ENCODE data around the gene MARCHF3. TPM values are rescaled to one million over a fixed set of nuclear protein-coding genes. Genes with fewer than 3 reads are reported as not detected.

The MARCHF3 gene
- total RNA-seq, 1 experiment from 2014 or later = 16.1 TPM

DNA sequence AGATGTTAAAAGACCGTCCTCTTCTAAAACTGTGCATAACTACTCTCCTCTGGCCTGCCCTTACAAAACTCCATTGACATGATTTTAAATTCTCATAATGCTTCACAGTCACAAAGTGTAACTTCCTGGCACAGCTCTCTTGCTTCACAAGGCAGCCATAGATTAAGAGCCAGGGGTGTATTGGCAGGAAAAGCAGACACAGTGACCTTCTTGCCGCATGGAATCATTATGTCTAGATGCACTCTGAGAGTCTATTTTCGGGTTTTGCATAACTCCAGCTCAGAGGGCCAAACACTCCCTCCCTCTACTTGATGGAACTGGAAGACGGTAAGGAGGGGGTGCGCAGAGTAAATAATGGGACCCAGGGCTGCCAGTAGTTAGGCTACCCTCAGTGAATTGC is 110.1 kb downstream of the MARCHF3 start:
- peaks cover 41% of the 10 kb centered on the region for H3K4me1 Mint-ChIP-seq
- ChIA-PET CTCF (no interaction called here), POLR2A (no interaction called here)
- H3K4me3 Mint-ChIP-seq = no peak overlapping the region
- TF ChIP-seq, protein P1, sequence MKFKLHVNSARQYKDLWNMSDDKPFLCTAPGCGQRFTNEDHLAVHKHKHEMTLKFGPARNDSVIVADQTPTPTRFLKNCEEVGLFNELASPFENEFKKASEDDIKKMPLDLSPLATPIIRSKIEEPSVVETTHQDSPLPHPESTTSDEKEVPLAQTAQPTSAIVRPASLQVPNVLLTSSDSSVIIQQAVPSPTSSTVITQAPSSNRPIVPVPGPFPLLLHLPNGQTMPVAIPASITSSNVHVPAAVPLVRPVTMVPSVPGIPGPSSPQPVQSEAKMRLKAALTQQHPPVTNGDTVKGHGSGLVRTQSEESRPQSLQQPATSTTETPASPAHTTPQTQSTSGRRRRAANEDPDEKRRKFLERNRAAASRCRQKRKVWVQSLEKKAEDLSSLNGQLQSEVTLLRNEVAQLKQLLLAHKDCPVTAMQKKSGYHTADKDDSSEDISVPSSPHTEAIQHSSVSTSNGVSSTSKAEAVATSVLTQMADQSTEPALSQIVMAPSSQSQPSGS (CRISPR knock-in tag; IDR thresholded peaks at IDR 0.05; ENCODE audit: borderline replicate concordance, low read depth) = no peak
- TF ChIP-seq NFATC4 (CRISPR knock-in tag; IDR thresholded peaks at IDR 0.05) (no peak), CTCF (IDR thresholded peaks at IDR 0.05) (no peak), ETV6 (CRISPR knock-in tag; IDR thresholded peaks at IDR 0.05) (no peak), TP53 (CRISPR knock-in tag; IDR thresholded peaks at IDR 0.05) (no peak), ESRRA (CRISPR knock-in tag; IDR thresholded peaks at IDR 0.05; ENCODE audit: borderline replicate concordance) (no peak), E2F1 (CRISPR knock-in tag; IDR thresholded peaks at IDR 0.05) (no peak), ZNF219 (CRISPR knock-in tag; IDR thresholded peaks at IDR 0.05; ENCODE audit: borderline replicate concordance) (no peak), ZNF396 (CRISPR knock-in tag; IDR thresholded peaks at IDR 0.05; ENCODE audit: borderline replicate concordance) (no peak), SMAD4 (CRISPR knock-in tag; IDR thresholded peaks at IDR 0.05) (no peak), ELF4 (CRISPR knock-in tag; IDR thresholded peaks at IDR 0.05; ENCODE audit: low read depth) (no peak), ZNF671 (CRISPR knock-in tag; IDR thresholded peaks at IDR 0.05) (no peak), ZNF138 (CRISPR knock-in tag; conservative IDR thresholded peaks at IDR 0.05) (no peak), ARID4B (CRISPR knock-in tag; IDR thresholded peaks at IDR 0.05; ENCODE audit: borderline replicate concordance) (no peak)
- TF ChIP-seq, protein P2, sequence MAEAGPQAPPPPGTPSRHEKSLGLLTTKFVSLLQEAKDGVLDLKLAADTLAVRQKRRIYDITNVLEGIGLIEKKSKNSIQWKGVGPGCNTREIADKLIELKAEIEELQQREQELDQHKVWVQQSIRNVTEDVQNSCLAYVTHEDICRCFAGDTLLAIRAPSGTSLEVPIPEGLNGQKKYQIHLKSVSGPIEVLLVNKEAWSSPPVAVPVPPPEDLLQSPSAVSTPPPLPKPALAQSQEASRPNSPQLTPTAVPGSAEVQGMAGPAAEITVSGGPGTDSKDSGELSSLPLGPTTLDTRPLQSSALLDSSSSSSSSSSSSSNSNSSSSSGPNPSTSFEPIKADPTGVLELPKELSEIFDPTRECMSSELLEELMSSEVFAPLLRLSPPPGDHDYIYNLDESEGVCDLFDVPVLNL (CRISPR knock-in tag; IDR thresholded peaks at IDR 0.05; ENCODE audit: borderline replicate concordance, low read depth) = no peak
- ATAC-seq (no peak), DNase-seq (ENCODE audit: low spot score) (no peak)
- no peaks in the 10 kb centered on the region for H3K27me3 Mint-ChIP-seq (ENCODE audit: low read depth)
- H3K36me3 Mint-ChIP-seq = no peaks in the 10 kb centered on the region
- H3K27ac Mint-ChIP-seq = no peak overlapping the region
- H3K9me3 Mint-ChIP-seq = no peaks in the 10 kb centered on the region

GRCh38 chr5:126919566-126919965 is 110.8 kb downstream of the MARCHF3 start:
- Mint-ChIP-seq H3K9me3 (no peaks in the 10 kb centered on the region), H3K36me3 (no peaks in the 10 kb centered on the region), H3K27me3 (ENCODE audit: low read depth) (no peaks in the 10 kb centered on the region), H3K4me1 (peaks cover 41% of the 10 kb centered on the region), H3K4me3 (no peak overlapping the region), H3K27ac (no peak overlapping the region)
- POLR2A ChIA-PET = no interaction called here
- CTCF ChIA-PET = no interaction called here
- no peak for ATAC-seq
- no peak for DNase-seq (ENCODE audit: low spot score)
- TF ChIP-seq STAT6 (CRISPR knock-in tag; conservative IDR thresholded peaks at IDR 0.05; ENCODE audit: low read depth) (no peak), PREB (CRISPR knock-in tag; IDR thresholded peaks at IDR 0.05; ENCODE audit: borderline replicate concordance) (no peak)
- TF ChIP-seq, protein P3, sequence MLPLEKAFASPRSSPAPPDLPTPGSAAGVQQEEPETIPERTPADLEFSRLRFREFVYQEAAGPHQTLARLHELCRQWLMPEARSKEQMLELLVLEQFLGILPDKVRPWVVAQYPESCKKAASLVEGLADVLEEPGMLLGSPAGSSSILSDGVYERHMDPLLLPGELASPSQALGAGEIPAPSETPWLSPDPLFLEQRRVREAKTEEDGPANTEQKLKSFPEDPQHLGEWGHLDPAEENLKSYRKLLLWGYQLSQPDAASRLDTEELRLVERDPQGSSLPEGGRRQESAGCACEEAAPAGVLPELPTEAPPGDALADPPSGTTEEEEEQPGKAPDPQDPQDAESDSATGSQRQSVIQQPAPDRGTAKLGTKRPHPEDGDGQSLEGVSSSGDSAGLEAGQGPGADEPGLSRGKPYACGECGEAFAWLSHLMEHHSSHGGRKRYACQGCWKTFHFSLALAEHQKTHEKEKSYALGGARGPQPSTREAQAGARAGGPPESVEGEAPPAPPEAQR (CRISPR knock-in tag; IDR thresholded peaks at IDR 0.05) = no peak
- TF ChIP-seq, protein P4, sequence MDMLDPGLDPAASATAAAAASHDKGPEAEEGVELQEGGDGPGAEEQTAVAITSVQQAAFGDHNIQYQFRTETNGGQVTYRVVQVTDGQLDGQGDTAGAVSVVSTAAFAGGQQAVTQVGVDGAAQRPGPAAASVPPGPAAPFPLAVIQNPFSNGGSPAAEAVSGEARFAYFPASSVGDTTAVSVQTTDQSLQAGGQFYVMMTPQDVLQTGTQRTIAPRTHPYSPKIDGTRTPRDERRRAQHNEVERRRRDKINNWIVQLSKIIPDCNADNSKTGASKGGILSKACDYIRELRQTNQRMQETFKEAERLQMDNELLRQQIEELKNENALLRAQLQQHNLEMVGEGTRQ (CRISPR knock-in tag; IDR thresholded peaks at IDR 0.05) = no peak

Data from WTC11 (cell line).